ENCODE data around the gene PLEKHM3.
"Not testable (repeated sequence)": the region's sequence is repeated elsewhere in the genome, so short reads cannot be mapped to it uniquely, and the experiment has no call there.

The PLEKHM3 gene

GRCh38 chr2:207920321-207920720 is 105.0 kb downstream of the PLEKHM3 start:
- TF ChIP-seq CTCF (conservative IDR thresholded peaks at IDR 0.05): no peak
- H3K27ac ChIP-seq: no peak overlapping the region

- no peak for TF ChIP-seq CTCF (conservative IDR thresholded peaks at IDR 0.05)
- no peak overlapping the region for H3K27ac ChIP-seq
Measured at GRCh38 chr2:207919164-207919919, 106.0 kb downstream of the PLEKHM3 start.

GRCh38 chr2:207914716-207915115 is 110.6 kb downstream of the PLEKHM3 start:
- H3K27ac ChIP-seq: no peak overlapping the region
- TF ChIP-seq CTCF (conservative IDR thresholded peaks at IDR 0.05): no peak

GRCh38 chr2:207913772-207914358 is 111.5 kb downstream of the PLEKHM3 start:
- no peak for TF ChIP-seq CTCF (conservative IDR thresholded peaks at IDR 0.05)
- no peak overlapping the region for H3K27ac ChIP-seq

- TF ChIP-seq CTCF (conservative IDR thresholded peaks at IDR 0.05): no peak
- H3K27ac ChIP-seq: no peak overlapping the region
Measured at GRCh38 chr2:207911856-207912255, 113.5 kb downstream of the PLEKHM3 start.

GRCh38 chr2:207911215-207911614 is 114.1 kb downstream of the PLEKHM3 start:
- no peak for TF ChIP-seq CTCF (conservative IDR thresholded peaks at IDR 0.05)
- no peak overlapping the region for H3K27ac ChIP-seq

- H3K27ac ChIP-seq: not testable (repeated sequence)
Measured at GRCh38 chr2:207906495-207906894, 118.8 kb downstream of the PLEKHM3 start.

GRCh38 chr2:207905546-207905945 is 119.8 kb downstream of the PLEKHM3 start:
- no peak for TF ChIP-seq CTCF (conservative IDR thresholded peaks at IDR 0.05)
- H3K27ac ChIP-seq: no peak overlapping the region

Data from VCaP (cell line).